H1 (cell line): ENCODE results near the gene PSORS1C2. TPM values are rescaled to one million over a fixed set of nuclear protein-coding genes. Genes with fewer than 3 reads are reported as not detected.
A peak's percentile ranks its signal among the peaks of the same experiment; 100 is the strongest.

ENCODE experiments used
- CTCF ChIA-PET: fragments of 300-600 bp; sonication (Branson Sonifier 250); formaldehyde crosslinking; loops from one replicate; lab custom pipeline; 2021; ENCODE audit not compliant: partially characterized antibody; lab: Charles Lee
- POLR2A ChIA-PET: fragments of 300-600 bp; sonication (Branson Sonifier 250); formaldehyde crosslinking; loops from one replicate; lab custom pipeline; 2021; ENCODE audit warnings: inconsistent platforms; ENCODE audit not compliant: partially characterized antibody; lab: Charles Lee
- DNase-seq, 2 experiments: peaks; one replicate each; pipeline versions ENCODE4 v3.0.0 to v3.0.0-alpha.2; 2010 to 2022; ENCODE audit warnings: low spot score in 2 of 2, low read depth in 1 of 2, mixed read lengths in 1 of 2
- FAIRE-seq: peaks from 2 replicates; lab custom pipeline; 2011; peaks lifted over from hg19 to GRCh38; lab: Jason Lieb, UNC
- H2AFZ ChIP-seq: 2 replicates; pipeline ENCODE4 v1.8.1; 2012; ENCODE audit warnings: low read length, inconsistent platforms
- H2AK5ac ChIP-seq: 2 replicates; pipeline ENCODE4 v1.6.1; 2013; ENCODE audit warnings: low read depth, low read length
- H2BK120ac ChIP-seq: replicated peaks from 2 replicates; pipeline ENCODE3; 2013; ENCODE audit warnings: low read depth, low read length, inconsistent platforms
- H2BK12ac ChIP-seq: 2 replicates; pipeline ENCODE4 v1.6.1; 2013; ENCODE audit warnings: low read depth, low read length
- H2BK15ac ChIP-seq: 2 replicates; pipeline ENCODE4 v1.6.1; 2013; ENCODE audit warnings: low read length
- H2BK20ac ChIP-seq: 2 replicates; pipeline ENCODE4 v1.6.1; 2013; ENCODE audit warnings: low read length
- H2BK5ac ChIP-seq: 2 replicates; pipeline ENCODE4 v1.6.1; 2013; ENCODE audit warnings: low read depth, low read length
- H3K14ac ChIP-seq: 2 replicates; pipeline ENCODE4 v1.6.1; 2013; ENCODE audit warnings: inconsistent platforms; ENCODE audit not compliant: insufficient read length
- H3K18ac ChIP-seq: 2 replicates; pipeline ENCODE4 v1.6.1; 2013; ENCODE audit warnings: low read length; ENCODE audit errors: extremely low read depth
- H3K23ac ChIP-seq: 2 replicates; pipeline ENCODE4 v1.6.1; 2013; ENCODE audit warnings: inconsistent platforms; ENCODE audit not compliant: insufficient read length
- H3K23me2 ChIP-seq: 2 replicates; pipeline ENCODE4 v1.6.1; 2013; ENCODE audit warnings: low read depth, low read length
- H3K27ac ChIP-seq: 2 replicates; pipeline ENCODE4 v1.6.1; 2011; ENCODE audit warnings: low read depth, low read length, inconsistent platforms
- H3K27me3 ChIP-seq, 4 experiments: replicated peaks in 1 of 4; 1 replicate in 1 of 4; 2 replicates in 3 of 4; pipeline versions ENCODE4 v1.6.1 to v1.8.1; 2011 to 2013; ENCODE audit warnings: low read length in 3 of 4, mild to moderate bottlenecking in 3 of 4, inconsistent platforms in 2 of 4, mixed read lengths in 2 of 4, moderate library complexity in 1 of 4; ENCODE audit not compliant: control insufficient read depth in 3 of 4, insufficient read depth in 3 of 4; ENCODE audit errors: extremely low read depth in 1 of 4
- H3K36me3 ChIP-seq, 4 experiments: 2 replicates each; pipeline versions ENCODE4 v1.6.1 to v1.8.1; 2011 to 2013; ENCODE audit warnings: mild to moderate bottlenecking in 4 of 4, low read length in 3 of 4, moderate library complexity in 2 of 4, control low read depth in 1 of 4, inconsistent platforms in 1 of 4; ENCODE audit not compliant: insufficient read depth in 4 of 4, control insufficient read depth in 2 of 4
- H3K4ac ChIP-seq: replicated peaks from 2 replicates; pipeline ENCODE3; 2013; ENCODE audit warnings: low read length, low read depth, mixed read lengths, inconsistent platforms; ENCODE audit not compliant: insufficient read length
- H3K4me1 ChIP-seq, 4 experiments: replicated peaks in 1 of 4; 1 replicate in 1 of 4; 2 replicates in 3 of 4; pipeline versions ENCODE4 v1.6.1 to v1.8.1; 2011 to 2013; ENCODE audit warnings: low read length in 3 of 4, inconsistent platforms in 2 of 4, mixed read lengths in 1 of 4; ENCODE audit not compliant: insufficient read depth in 4 of 4, control insufficient read depth in 3 of 4
- H3K4me2 ChIP-seq, 2 experiments: 2 replicates each; pipeline versions ENCODE4 v1.6.1 to v1.8.1; 2011 to 2013; ENCODE audit warnings: low read depth in 2 of 2, low read length in 2 of 2, control low read depth in 1 of 2, inconsistent platforms in 1 of 2, mild to moderate bottlenecking in 1 of 2; ENCODE audit not compliant: insufficient read depth in 1 of 2
- H3K4me3 ChIP-seq, 4 experiments: fragments of 200-600, 300-600 bp in 1 of 4; sonication (generic), shearing (Covaris generic), sonication (Bioruptor Twin) in 1 of 4; 2 replicates each; pipeline versions ENCODE4 v1.5.1 to v1.8.1; 2011 to 2016; ENCODE audit warnings: low read length in 4 of 4, low read depth in 3 of 4, control low read depth in 2 of 4, inconsistent platforms in 2 of 4, mild to moderate bottlenecking in 2 of 4, mixed read lengths in 1 of 4, moderate library complexity in 1 of 4; ENCODE audit not compliant: insufficient read depth in 2 of 4; ENCODE audit errors: extremely low read depth in 1 of 4
- H3K56ac ChIP-seq: replicated peaks from 2 replicates; pipeline ENCODE3; 2013; ENCODE audit warnings: low read depth, mild to moderate bottlenecking, mixed read lengths, low read length, inconsistent platforms; ENCODE audit not compliant: insufficient read length
- H3K79me1 ChIP-seq: 2 replicates; pipeline ENCODE4 v1.6.1; 2013; ENCODE audit warnings: low read depth, low read length, control low read depth
- H3K79me2 ChIP-seq, 2 experiments: 2 replicates each; pipeline versions ENCODE4 v1.6.1 to v1.8.1; 2012 to 2013; ENCODE audit warnings: low read length in 2 of 2, mild to moderate bottlenecking in 2 of 2, inconsistent platforms in 1 of 2; ENCODE audit not compliant: insufficient read depth in 2 of 2, control insufficient read depth in 1 of 2
- H3K9ac ChIP-seq, 4 experiments: replicated peaks in 1 of 4; 1 replicate in 1 of 4; 2 replicates in 3 of 4; pipeline versions ENCODE4 v1.6.1 to v1.8.1; 2011 to 2013; ENCODE audit warnings: low read depth in 3 of 4, low read length in 3 of 4, control low read depth in 2 of 4, mild to moderate bottlenecking in 2 of 4, moderate library complexity in 2 of 4, inconsistent platforms in 1 of 4; ENCODE audit errors: extremely low read depth in 1 of 4
- H3K9me3 ChIP-seq, 2 experiments: 2 replicates each; pipeline versions ENCODE4 v1.6.1 to v1.8.1; 2012 to 2013; ENCODE audit warnings: mild to moderate bottlenecking in 2 of 2, moderate library complexity in 2 of 2, control low read depth in 1 of 2, inconsistent platforms in 1 of 2, low read depth in 1 of 2, low read length in 1 of 2, mixed read lengths in 1 of 2; ENCODE audit not compliant: insufficient read depth in 2 of 2
- H4K20me1 ChIP-seq, 2 experiments: replicated peaks in 1 of 2; 2 replicates each; pipeline versions ENCODE3 to v1.8.1; 2011 to 2013; ENCODE audit warnings: inconsistent platforms in 2 of 2, low read length in 2 of 2, mild to moderate bottlenecking in 1 of 2; ENCODE audit not compliant: insufficient read depth in 2 of 2, control insufficient read depth in 1 of 2
- H4K5ac ChIP-seq: 2 replicates; pipeline ENCODE4 v1.6.1; 2013; ENCODE audit warnings: low read length, low read depth, mixed read lengths, inconsistent platforms; ENCODE audit not compliant: insufficient read length
- H4K8ac ChIP-seq: 2 replicates; pipeline ENCODE4 v1.8.0; 2013; ENCODE audit warnings: mild to moderate bottlenecking, moderate library complexity, low read length, inconsistent platforms; ENCODE audit not compliant: insufficient read depth; ENCODE audit errors: extremely low read depth
- H4K91ac ChIP-seq: replicated peaks from 2 replicates; pipeline ENCODE3; 2013; ENCODE audit warnings: low read length, mixed read lengths, inconsistent platforms; ENCODE audit not compliant: insufficient read length
- CBX8 ChIP-seq: fragments of 300-800, 300-1000 bp; sonication (generic); IDR thresholded peaks from 2 replicates; pipeline ENCODE4 v1.7.1; 2016; ENCODE audit warnings: low read depth, low read length, borderline replicate concordance
- POLR2A ChIP-seq, 2 experiments: IDR thresholded peaks; 1 replicate in 1 of 2; 2 replicates in 1 of 2; pipeline ENCODE4 v1.6.1; 2011; ENCODE audit warnings: low read depth in 2 of 2, low read length in 2 of 2, mild to moderate bottlenecking in 2 of 2; ENCODE audit errors: control extremely low read depth in 1 of 2
- WGBS, 2 experiments: shearing (Covaris generic) in 1 of 2; methylation state at CpG; one replicate each; pipeline versions ENCODE4 v1.1.6 to v1.1.7; 2013 to 2015; ENCODE audit warnings: low lambda C conversion rate in 2 of 2, mixed read lengths in 2 of 2, inconsistent platforms in 1 of 2, low coverage in 1 of 2, missing lambda C conversion rate in 1 of 2; ENCODE audit not compliant: insufficient replicate concordance in 2 of 2, insufficient coverage in 1 of 2, insufficient read length in 1 of 2; ENCODE audit errors: extremely low coverage in 1 of 2, missing lambda C conversion rate in 1 of 2; 5-methylcytosine and 5-hydroxymethylcytosine counted together
- polyA plus RNA-seq, 7 experiments: library from polyadenylated mRNA; depleted of rRNA in 3 of 7; stranded (reverse) in 5 of 7; unstranded in 2 of 7; fragments of >200 nt in 5 of 7; fragments of 200-250 nt in 2 of 7; gene quantifications; 1 replicate in 5 of 7; 2 replicates in 1 of 7; 4 replicates in 1 of 7; pipeline versions ENCODE4 v1.2.1 to v1.2.3, GENCODE V29; 2011 to 2013; ENCODE audit warnings: missing spikeins in 2 of 7, mixed read lengths in 2 of 7
- total RNA-seq: library from RNA; stranded (reverse); fragmentation: NEBNext Ultra II Directional; extraction: Animal tissue kit (Norgen Biotek cat#: 25700); gene quantifications from 2 replicates; pipeline ENCODE4 v1.2.1, GENCODE V29; 2021
- TF ChIP-seq, protein P1 (sequence below): IDR thresholded peaks from 2 replicates; pipeline ENCODE4 v1.6.1; 2011; ENCODE audit warnings: low read length, improper control_type of control experiment
- TF ChIP-seq, protein P2 (sequence below): IDR thresholded peaks from 2 replicates; pipeline ENCODE4 v1.6.1; 2012; ENCODE audit warnings: low read length, inconsistent platforms

Gene PSORS1C2
- total and polyA plus RNA-seq, 2 of the 8 experiments (the other 6 are each of a cell fraction or from before 2014, with no cell fraction given): 0.11 TPM; not detected in 1

DNA sequence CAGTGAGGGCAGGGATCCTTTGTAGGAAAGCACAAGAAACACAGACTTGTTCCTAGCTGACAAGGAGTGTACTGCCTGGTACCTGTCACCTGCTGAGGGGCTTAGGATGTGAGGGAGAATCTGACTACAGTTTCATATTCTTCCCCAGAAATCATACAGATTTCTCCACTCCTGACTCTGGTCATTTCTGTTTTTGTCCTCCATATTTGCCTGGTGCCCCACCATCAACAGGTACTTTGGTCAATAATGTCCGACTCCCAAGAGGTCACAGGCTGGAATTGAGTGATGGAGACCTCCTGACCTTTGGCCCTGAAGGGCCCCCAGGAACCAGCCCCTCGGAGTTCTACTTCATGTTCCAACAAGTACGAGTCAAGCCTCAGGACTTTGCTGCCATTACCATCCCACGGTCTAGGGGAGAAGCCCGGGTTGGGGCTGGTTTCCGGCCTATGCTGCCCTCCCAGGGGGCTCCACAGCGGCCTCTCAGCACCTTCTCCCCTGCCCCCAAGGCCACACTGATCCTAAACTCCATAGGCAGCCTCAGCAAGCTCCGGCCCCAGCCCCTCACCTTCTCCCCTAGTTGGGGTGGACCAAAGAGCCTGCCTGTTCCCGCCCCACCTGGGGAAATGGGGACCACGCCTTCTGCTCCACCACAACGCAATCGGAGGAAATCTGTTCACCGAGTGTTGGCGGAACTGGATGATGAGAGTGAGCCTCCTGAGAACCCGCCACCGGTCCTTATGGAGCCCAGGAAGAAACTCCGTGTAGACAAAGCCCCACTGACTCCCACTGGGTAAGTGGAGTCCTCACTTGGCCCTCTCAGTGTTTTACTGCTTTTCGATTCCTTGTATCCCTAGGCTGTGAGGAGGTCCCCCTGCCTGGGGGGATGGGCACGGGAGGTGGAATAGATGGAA is 22.6 kb upstream of the PSORS1C2 start:
- H3K4me2 ChIP-seq: no peak overlapping the region
- H3K23me2 ChIP-seq: peaks cover 14% of the 10 kb centered on the region
- peaks cover 2 to 10% of the 10 kb centered on the region in 2 experiments for H4K20me1 ChIP-seq
- no peak overlapping the region for H3K56ac ChIP-seq
- H3K9ac ChIP-seq: no peak overlapping the region
- H4K5ac ChIP-seq: no peak overlapping the region
- peaks cover 0 to 26% (median 17%) of the 10 kb centered on the region in 4 experiments; a peak in 6 of 7 replicates for H3K4me1 ChIP-seq
- no peaks in the 10 kb centered on the region for H3K9me3 ChIP-seq
- TF ChIP-seq, protein P1, sequence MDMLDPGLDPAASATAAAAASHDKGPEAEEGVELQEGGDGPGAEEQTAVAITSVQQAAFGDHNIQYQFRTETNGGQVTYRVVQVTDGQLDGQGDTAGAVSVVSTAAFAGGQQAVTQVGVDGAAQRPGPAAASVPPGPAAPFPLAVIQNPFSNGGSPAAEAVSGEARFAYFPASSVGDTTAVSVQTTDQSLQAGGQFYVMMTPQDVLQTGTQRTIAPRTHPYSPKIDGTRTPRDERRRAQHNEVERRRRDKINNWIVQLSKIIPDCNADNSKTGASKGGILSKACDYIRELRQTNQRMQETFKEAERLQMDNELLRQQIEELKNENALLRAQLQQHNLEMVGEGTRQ: peak; percentile 9; the same call in 1 of the 2 replicates
- TF ChIP-seq POLR2A (IDR thresholded peaks at IDR 0.05; ENCODE audit: control extremely low read depth in 1 of 2, low read depth in 2 of 2, low read length in 2 of 2): peak in 1 of 2 experiments; percentile 36; a peak in 1 of 3 replicates
- TF ChIP-seq CBX8: no peak
- TF ChIP-seq, protein P2, sequence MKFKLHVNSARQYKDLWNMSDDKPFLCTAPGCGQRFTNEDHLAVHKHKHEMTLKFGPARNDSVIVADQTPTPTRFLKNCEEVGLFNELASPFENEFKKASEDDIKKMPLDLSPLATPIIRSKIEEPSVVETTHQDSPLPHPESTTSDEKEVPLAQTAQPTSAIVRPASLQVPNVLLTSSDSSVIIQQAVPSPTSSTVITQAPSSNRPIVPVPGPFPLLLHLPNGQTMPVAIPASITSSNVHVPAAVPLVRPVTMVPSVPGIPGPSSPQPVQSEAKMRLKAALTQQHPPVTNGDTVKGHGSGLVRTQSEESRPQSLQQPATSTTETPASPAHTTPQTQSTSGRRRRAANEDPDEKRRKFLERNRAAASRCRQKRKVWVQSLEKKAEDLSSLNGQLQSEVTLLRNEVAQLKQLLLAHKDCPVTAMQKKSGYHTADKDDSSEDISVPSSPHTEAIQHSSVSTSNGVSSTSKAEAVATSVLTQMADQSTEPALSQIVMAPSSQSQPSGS: peak; percentile 43; the same call in 1 of the 2 replicates
- peaks cover 6% of the 10 kb centered on the region for H3K79me1 ChIP-seq
- no peak overlapping the region for H3K14ac ChIP-seq
- H3K27me3 ChIP-seq: no peaks in the 10 kb centered on the region
- H3K18ac ChIP-seq: no peak overlapping the region
- no peak overlapping the region for H3K23ac ChIP-seq
- no peak overlapping the region for H3K4ac ChIP-seq
- H2AFZ ChIP-seq: no peak overlapping the region
- no peak overlapping the region for H2BK15ac ChIP-seq
- ChIA-PET POLR2A (interaction anchor here (0.6 to 68.5 kb wide), 7 partner anchors 7 to 1061 kb away, joined by 3 to 2251 read pairs (median 4); partner anchors contain the start of genes CCHCR1, CDSN, IER3 and POU5F1), CTCF (interaction anchor here (0.6 to 6.3 kb wide), 14 partner anchors 8 to 317 kb away, joined by 3 to 45 read pairs (median 4); partner anchors contain the start of genes POU5F1 and PSORS1C2)
- H4K8ac ChIP-seq: no peak overlapping the region
- no peak overlapping the region for H2AK5ac ChIP-seq
- peak overlapping the region; percentile 44; the same call in 1 of the 2 replicates for H2BK5ac ChIP-seq
- H2BK20ac ChIP-seq: no peak overlapping the region
- H3K79me2 ChIP-seq: peaks cover 0 to 11% of the 10 kb centered on the region in 2 experiments; a peak in 2 of 4 replicates
- DNase-seq (no peak), FAIRE-seq (no peak)
- no peak overlapping the region for H2BK120ac ChIP-seq
- H2BK12ac ChIP-seq: no peak overlapping the region
- no peak overlapping the region for H3K27ac ChIP-seq
- 95% methylated on average over 17 of the region's 19 CpGs; no CpG with 5 or more reads in 1 of the 2 experiments for WGBS, 2 experiments
- no peak overlapping the region for H3K4me3 ChIP-seq
- H3K36me3 ChIP-seq: peaks cover 14 to 39% (median 23%) of the 10 kb centered on the region in 4 experiments
- H4K91ac ChIP-seq: no peak overlapping the region
